Dermis microvascular lymphatic vessel endothelial cell (primary cell): Measurements from ENCODE around the gene NLGN3. TPM values are rescaled to one million over a fixed set of nuclear protein-coding genes. Genes with fewer than 3 reads are reported as not detected.
"Not testable (repeated sequence)": the region's sequence is repeated elsewhere in the genome, so short reads cannot be mapped to it uniquely, and the experiment has no call there.

Source experiments
- DNase-seq, 2 donors: peaks; one replicate each; pipeline versions ENCODE4 v3.0.0 to v3.0.0-alpha.2; 2010; ENCODE audit warnings: low read depth in 2 of 2
- total RNA-seq: library from RNA; depleted of rRNA; stranded (reverse); fragments of >200 nt; gene quantifications from 2 replicates; pipeline ENCODE4 v1.2.1, GENCODE V29; 2014

The NLGN3 gene
- total RNA-seq, 1 donor from 2014 or later, result under 0.01 TPM

GRCh38 chrX:71169586-71169985 lies 24.9 kb downstream of the NLGN3 start:
- DNase-seq, result no peak

GRCh38 chrX:71170660-71171059 lies 26.0 kb downstream of the NLGN3 start:
- no peak for DNase-seq

- DNase-seq, result no peak
Measured at GRCh38 chrX:71171110-71171801, 26.6 kb downstream of the NLGN3 start.

GRCh38 chrX:71173440-71173839 lies 28.8 kb downstream of the NLGN3 start:
- DNase-seq, result no peak

GRCh38 chrX:71174795-71175194 lies 30.2 kb downstream of the NLGN3 start:
- DNase-seq, result no peak

GRCh38 chrX:71175531-71175930 lies 30.9 kb downstream of the NLGN3 start:
- DNase-seq, result no peak

GRCh38 chrX:71177327-71177726 lies 32.7 kb downstream of the NLGN3 start:
- no peak for DNase-seq

- peak; percentile 42 to 65 for DNase-seq
Measured at GRCh38 chrX:71178908-71179307, 34.3 kb downstream of the NLGN3 start.

GRCh38 chrX:71180579-71181265 lies 36.1 kb downstream of the NLGN3 start:
- not testable (repeated sequence) for DNase-seq

GRCh38 chrX:71181558-71181909 lies 36.9 kb downstream of the NLGN3 start:
- DNase-seq, result peak; percentile 4 to 21

- DNase-seq, result peak; percentile 94 to 95
Measured at GRCh38 chrX:71181910-71182799, 37.5 kb downstream of the NLGN3 start.

- DNase-seq, result no peak
Measured at GRCh38 chrX:71182871-71183270, 38.2 kb downstream of the NLGN3 start.

- no peak for DNase-seq
Measured at GRCh38 chrX:71183341-71183740, 38.7 kb downstream of the NLGN3 start.

GRCh38 chrX:71184092-71184491 lies 39.5 kb downstream of the NLGN3 start:
- no peak for DNase-seq

GRCh38 chrX:71184803-71185495 lies 40.3 kb downstream of the NLGN3 start:
- DNase-seq, result no peak

- DNase-seq, result no peak
Measured at GRCh38 chrX:71191248-71191647, 46.6 kb downstream of the NLGN3 start.

GRCh38 chrX:71195964-71196649 lies 51.5 kb downstream of the NLGN3 start:
- no peak for DNase-seq

- DNase-seq, result no peak
Measured at GRCh38 chrX:71198066-71198465, 53.4 kb downstream of the NLGN3 start.

- DNase-seq, result no peak
Measured at GRCh38 chrX:71199252-71200008, 54.8 kb downstream of the NLGN3 start.

GRCh38 chrX:71210816-71211215 lies 66.2 kb downstream of the NLGN3 start:
- no peak for DNase-seq
